Activated CD4-positive, CD25-positive, alpha-beta regulatory T cell treated with anti-CD3 and anti-CD28 coated beads, Interleukin-2, amount 50 U/mL, for 72 hours (primary cell): Measurements from ENCODE around the gene ANAPC1.
A peak's percentile ranks its signal among the peaks of the same experiment; 100 is the strongest.
"Not testable (repeated sequence)": the region's sequence is repeated elsewhere in the genome, so short reads cannot be mapped to it uniquely, and the experiment has no call there.

Source experiments
- DNase-seq: peaks from one replicate; pipeline ENCODE4 v3.0.0; 2021

The ANAPC1 gene

DNA sequence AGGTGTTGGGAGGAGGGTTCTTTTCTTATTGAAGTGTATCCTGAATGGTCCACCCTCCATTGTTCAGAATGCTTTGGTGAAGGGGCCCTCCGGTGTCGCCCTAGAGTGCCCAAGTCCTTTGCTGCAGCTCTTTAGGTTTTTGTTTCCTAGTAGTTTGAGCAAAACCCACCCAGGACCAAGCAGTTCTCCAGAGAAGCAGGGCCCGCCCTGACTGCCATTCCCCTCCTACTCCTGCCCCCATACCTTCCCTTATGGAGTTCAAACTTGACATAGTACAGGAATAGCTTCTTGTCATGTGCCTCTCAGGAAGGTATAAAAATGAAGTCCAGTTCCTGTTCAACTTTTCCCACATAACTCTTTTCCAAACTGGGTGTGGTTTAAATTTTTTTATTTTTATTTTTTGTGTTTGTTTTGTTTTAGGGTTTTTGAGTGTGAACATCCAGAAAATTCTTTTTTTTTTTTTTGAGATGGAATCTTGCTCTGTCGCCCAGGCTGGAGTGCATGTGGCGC, 20.0 kb upstream of the ANAPC1 start:
- no peak for DNase-seq

- DNase-seq = no peak
These were observed 19.5 kb upstream of the ANAPC1 start for GRCh38 chr2:111903516-111903915.

DNA sequence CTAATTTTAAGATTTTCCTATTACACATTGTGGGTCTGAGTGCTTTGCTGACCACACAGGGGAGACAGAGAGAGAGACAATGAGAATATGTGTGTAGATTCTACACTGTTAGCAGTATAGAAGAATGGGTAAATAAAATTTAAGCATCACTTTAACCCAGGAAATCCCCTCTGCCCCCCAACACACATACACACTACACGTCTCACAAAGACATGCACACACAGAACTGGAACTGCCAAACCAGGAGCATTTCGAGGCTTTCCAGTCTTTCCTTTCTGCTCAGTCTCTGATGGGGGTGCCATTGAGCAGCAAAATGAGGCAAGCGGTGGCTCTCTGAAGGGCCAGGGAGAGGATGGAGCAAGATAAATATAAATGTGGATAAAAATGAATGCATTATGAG, 16.9 kb upstream of the ANAPC1 start:
- no peak for DNase-seq

GRCh38 chr2:111898703-111899514, 14.9 kb upstream of the ANAPC1 start:
- peak; percentile 38 for DNase-seq

- DNase-seq = peak; percentile 60
These were observed 14.1 kb upstream of the ANAPC1 start, which contains the start of gene MERTK for GRCh38 chr2:111897924-111898702. Gene MERTK (plus strand): TSS chr2:111898607. CDS start chr2:111898736, 129 bp downstream.

DNA sequence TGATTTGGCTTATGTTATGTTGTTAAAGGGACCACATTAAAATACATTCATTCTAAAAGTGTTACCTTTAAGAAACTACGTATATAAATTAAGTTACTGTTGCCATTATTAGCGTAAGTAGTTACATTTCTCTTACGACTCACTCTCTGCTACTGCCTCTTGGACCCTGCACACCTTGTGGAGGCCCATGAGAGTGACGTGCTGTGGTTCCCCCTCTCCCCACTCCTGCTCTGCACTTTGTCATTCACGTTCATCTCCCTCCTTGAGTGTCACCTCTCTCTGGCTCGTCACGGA, 13.6 kb upstream of the ANAPC1 start:
- DNase-seq = no peak

DNA sequence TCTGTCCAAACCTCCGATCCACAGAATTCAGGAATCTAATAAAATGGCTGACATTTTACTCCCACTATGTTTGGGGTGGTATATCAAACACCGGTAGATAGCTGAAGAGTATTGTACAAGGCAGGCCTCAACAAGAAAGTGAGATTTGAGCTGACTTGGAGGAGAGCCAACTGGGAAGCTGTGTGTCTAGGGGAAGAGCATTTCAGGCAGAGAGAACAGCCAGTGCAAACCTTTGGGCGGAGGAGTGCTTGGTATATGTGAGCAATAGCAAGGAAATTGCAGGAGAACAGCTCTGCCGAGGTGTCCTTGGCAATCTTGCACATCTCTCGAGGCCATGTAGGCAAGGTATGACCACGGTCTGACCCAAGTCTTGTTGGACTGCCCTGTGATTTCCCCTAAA, 12.6 kb upstream of the ANAPC1 start:
- DNase-seq = no peak

GRCh38 chr2:111896024-111896423, 12.0 kb upstream of the ANAPC1 start:
- DNase-seq = no peak

GRCh38 chr2:111884592-111884964, 585 bp upstream of the ANAPC1 start:
- DNase-seq = no peak

GRCh38 chr2:111872806-111873205, 11.2 kb downstream of the ANAPC1 start:
- not testable (repeated sequence) for DNase-seq

DNA sequence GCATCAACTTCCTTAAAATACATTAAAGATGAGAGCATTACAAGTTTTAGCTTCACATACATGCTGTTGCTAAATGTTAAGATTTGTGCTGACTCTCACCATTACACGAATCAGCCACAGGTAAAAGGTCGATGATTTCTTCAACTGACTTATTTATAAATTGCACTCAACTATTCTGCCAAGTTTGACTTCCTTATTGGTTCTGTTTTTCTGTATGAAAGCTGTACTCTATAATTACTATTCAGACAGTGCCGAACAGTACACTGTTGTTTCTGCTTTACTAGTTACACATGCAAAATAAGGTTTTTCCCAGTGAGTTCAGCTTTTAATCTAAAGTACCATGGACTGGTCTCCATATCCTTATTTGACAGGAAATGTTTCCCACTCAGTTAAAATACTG, 18.9 kb downstream of the ANAPC1 start:
- DNase-seq = not testable (repeated sequence)

- DNase-seq = not testable (repeated sequence)
These were observed 24.0 kb downstream of the ANAPC1 start for GRCh38 chr2:111860005-111860404.

DNA sequence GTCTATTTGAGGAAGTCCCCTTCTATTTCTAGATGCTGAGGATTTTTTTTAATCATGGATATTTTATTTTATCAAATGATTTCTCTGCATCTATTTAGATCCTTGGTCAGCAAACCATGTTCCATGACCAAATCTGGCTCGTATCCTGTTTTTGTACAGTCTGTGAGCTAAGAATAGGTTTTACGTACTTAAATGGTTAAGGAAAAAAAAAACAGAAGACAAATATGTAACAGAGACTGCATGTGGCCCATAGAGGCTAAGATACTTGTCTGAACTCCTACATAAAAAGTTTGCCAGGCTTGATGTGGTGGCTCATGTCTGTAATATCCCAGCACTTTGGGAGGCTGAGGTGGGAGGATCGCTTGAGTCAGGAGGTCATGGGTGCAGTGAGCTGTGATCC, 31.4 kb downstream of the ANAPC1 start:
- not testable (repeated sequence) for DNase-seq

DNA sequence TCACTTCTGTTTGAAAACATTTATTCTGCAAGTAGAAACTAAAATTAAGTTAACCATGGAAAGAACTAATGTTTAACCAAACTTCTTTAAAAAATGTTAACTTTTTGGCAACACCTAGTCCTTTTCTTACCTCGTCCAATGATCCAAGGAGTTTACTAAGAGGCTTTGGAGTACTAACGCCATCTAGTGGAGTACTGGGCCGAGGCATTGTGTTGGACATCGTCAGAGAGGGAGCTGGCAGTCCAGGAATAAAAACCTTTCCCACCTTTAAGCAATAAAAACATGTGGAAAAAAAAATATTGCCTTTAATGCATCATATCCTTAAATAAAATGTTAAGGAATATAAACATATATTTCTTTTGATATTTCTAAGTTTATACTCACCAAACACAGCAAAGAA, 33.3 kb downstream of the ANAPC1 start:
- DNase-seq = not testable (repeated sequence)

DNA sequence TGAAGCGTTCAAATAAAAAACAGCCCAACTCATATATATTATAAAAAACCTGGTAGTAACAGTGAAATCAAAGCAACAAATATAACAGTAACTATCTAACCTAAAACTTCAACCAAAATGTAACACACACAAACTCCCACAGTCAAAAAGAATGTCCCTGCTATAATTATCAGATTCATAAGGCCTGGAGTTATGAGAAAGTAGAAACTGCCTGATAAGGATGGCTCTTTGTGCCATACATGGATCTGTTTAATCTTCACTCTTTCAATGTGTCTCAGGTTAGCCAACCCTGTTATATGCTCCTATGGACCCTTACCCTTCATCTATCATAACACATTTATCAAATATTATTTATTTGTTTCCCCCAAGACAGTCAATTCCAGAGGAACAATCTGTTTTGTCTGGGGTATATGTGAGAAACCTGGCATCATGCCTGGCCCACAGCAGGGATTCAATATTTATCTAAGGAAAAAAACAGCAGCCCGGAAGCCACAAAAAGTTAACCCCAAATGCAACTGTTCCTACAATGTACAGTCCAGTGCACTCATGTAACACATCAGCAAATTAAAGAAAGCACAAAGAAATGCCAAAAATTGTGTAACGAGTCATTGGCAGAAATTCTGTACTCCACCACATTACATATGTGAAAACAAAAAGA, 44.2 kb downstream of the ANAPC1 start:
- not testable (repeated sequence) for DNase-seq

DNA sequence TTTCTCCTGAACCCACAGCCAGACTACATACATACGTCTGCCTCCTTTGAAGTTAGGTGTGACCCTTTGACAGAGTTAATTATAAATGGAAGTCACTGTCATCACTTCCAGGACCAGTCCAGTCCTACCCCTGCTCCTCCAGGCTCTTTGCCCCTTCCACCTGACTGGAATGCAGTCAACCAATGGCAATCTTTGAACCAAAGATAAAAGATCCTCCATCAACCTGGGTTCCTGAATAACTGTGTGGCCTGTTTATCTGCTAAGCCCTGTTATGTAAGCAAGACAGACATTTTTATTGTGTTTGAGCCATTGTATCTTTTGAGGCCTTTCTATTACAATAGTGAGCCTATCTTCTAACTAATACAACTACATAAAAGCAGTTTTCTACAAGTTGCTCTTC, 45.0 kb downstream of the ANAPC1 start:
- DNase-seq = not testable (repeated sequence)

DNA sequence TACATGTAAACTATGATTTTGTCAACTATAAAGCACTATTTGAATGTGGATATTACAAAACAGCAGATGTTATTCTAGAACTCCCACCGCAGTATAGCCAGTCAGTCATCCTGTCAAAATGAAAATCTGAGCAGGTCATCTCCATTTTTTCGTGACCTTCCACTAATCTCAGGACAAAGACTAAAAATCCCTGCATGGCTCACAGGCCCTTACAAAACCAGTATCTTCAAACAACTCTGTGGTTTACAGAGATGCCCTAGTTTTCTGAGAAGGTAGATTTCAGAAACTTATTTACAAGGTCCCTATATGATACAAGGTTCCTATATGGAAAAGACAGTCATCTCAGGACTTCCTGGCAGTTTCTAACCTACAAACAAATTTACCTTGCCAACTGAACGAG, 49.8 kb downstream of the ANAPC1 start:
- DNase-seq = not testable (repeated sequence)

DNA sequence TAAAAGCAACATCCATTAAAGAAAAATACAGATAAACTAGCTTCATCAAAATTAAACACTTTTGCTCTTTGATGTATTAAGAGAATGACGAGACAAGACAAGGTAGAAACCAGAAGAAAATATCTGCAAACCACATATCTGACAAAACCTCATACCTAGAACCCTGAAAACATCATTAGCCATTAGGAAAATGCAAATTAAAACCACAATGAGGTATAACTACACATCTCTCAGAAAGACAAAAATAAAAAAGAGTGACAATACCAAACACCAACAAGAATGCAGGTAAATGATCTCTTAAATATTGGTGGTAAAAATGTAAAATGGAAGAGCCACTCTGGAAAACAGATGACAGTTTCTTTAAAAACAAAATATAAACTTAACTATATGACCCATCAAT, 53.5 kb downstream of the ANAPC1 start:
- DNase-seq = not testable (repeated sequence)

DNA sequence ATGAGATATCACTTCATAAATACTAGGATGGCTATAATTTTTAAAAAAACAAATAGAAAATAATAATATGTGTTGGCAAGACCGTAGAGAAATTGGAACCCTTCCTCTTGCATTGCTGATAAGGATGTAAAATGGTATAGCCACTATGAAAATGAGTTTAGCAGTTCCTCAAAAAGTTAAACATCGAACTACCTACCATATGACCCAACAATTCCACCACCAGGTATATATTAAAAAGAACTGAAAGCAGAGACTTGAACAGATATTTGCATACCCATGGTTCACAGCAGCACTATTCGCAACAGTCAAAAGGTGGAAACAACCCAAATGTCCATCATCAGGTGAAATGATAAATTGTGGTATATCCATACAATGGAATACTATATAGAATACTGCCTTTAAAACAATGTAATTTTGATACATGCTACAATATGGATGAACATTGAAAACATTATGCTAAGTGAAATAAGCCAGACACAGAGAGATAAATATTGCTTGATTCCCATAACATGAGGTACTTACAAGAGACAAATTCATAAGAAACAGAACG, 55.7 kb downstream of the ANAPC1 start:
- DNase-seq = not testable (repeated sequence)

DNA sequence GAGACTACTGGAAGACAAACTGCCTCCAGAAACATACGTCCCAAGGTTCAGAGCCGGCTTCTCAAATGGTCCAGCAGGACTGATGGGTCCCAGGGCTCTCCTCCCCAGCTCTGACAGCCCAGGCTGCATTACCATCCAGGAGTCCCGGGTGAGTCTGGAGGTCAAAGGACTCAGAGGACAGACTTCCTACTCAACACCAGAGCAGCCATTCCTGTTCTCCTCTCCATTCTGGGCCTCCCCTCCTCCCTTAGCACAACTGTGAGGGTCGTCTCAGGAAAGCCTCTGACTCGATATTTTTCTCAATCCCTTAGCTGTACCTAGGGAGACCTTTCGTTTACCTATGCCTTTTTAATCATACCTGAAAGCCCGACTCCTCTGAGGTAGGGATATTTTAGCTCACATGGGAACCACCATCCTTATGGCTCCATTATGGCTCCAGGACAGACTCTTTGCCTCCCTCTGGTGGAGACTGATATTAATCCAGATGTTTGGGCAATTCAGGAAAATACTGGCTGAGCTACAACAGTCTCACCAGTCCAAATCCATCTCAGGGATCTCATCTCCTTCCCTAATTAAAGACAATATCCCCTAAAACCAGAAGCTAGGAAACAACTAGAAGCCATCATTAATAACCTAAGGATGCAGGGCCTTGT, 70.9 kb downstream of the ANAPC1 start:
- not testable (repeated sequence) for DNase-seq

DNA sequence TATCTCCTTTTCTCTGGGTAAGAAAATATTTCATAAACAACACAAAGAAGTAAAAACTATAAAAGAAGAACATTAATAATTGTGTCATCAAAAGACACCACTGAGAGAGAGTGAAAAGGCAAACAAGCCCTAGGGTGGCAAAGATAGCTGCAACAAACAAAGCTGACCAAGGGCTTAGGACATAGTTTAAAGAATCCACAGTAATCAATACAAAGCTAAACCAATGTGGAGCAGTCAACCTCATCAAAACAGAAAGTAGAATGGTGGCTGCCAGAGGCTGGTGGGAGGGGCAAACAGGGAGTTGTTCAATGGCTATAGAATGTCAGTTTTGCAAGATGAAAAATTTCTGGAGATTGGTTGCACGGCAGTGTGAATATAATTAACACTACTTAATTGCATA, 93.4 kb downstream of the ANAPC1 start:
- DNase-seq = not testable (repeated sequence)

GRCh38 chr2:111784081-111784480, 99.9 kb downstream of the ANAPC1 start:
- not testable (repeated sequence) for DNase-seq

DNA sequence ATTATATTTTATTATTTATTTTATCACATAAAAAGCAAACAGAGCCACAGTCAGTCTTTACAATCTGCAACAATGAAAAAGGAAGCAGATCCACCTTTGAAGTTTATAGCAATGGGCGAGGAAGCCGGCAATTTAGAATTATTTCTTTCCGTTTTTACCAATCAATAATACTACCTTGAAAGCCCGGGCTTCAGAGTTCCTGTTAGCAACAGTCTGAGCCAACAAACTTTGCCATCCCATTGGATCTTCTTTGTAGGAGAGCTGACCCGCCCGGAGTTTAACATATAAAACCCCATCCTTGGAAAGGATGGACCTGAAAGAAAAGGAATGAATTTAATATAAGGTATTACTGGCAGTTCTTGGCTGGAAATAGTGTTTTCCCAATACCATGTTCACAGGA, 101.8 kb downstream of the ANAPC1 start:
- not testable (repeated sequence) for DNase-seq
